HS-27A (cell line): ENCODE measurements around the gene GAK.

Source experiments
- DNase-seq: peaks from one replicate; pipeline ENCODE4 v3.0.0-alpha.2; 2012; ENCODE audit warnings: low read depth, missing footprints

The GAK gene

DNA sequence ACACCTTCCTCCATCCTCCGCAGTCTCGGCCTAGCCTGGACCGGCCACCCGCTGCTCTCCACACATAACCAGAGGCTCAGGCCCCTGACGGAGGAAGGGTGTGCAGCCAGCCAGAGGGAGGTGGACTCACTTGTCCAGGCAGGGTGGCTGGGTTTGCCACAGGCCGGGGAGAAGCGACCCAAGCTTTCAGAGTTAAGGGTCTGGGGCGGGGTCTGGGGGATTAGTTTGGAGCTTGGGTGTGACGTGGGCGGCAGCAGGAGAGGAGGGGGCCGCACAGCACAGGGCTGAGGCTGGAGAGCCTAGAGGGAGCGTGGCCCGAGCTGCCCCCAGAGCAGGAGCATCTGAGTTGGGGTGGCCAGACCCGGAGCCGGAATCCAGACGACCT lies 83.8 kb downstream of the GAK start:
- DNase-seq = no peak

DNA sequence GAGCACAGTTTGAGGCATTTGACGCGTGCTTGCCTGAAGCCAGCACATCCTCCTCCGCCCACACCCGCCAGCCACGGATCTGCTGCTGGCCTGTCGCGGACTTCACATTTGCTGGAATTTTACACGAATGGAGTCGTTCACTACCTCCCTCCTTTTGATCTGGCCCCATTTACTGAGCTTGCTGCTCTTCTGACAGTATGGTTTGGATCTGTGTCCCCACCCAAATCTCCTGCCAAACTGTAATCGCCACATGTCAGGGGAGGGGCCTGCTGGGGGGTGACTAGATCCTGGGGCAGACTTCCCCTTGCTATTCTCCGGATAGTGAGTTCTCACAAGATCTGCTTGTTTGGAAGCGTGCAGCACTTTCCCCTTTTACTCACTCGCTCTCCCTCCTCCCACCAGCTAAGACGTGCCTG lies 86.3 kb downstream of the GAK start:
- DNase-seq = no peak

DNA sequence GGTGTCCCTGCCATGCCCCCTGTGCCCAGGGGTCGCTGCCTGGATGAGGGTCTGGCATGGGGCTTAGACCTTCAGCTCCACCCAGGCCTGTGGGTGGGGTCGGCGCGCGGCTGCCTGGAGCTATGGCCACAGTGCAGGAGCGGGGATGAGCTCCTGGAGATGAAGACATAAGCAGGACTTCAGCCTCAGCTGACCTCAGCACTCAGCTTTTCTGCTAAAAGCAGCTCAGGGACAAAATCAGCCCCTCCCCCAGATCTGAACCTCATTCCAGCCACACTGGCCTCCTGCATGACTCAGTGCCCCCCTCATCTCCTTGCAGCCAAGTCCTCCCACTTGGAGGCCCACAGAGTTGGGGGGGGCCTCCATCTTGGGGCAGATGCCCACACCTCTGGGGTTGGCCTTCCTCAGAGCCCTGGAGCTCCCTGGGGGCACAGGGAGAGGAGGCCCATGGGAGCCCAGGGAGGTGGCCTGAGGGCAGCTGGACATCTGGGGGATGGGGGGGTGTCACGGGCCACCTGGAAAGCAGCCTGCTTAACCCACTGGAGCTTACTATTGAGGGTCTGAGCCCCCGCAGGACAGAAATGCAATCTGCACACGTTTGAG lies 86.8 kb downstream of the GAK start:
- DNase-seq = no peak

DNA sequence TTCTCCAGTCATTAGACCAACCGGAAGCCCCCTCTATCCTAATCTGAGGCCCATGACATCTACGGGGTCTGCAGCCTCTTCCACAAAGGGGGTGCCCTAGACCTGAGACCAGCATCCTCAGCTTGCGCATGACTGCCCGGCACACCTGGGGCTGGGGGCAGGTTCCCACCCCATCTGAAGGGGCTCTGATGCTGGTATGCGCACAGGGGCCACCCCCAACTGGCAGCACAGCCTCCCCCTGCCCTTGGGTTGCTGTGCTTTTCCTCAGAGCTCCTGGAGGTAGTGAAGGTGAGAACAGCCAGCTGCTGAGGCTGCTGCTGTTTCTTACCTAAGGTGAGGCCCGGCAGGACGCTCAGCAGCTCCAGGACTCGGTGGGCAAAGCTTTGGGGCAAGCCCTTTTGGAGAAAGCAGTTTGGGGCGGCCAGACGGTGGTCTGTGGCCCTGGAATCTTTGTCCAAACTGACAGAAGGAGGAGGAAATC lies 87.3 kb downstream of the GAK start:
- DNase-seq = no peak

- DNase-seq = no peak
These were observed 92.3 kb downstream of the GAK start for GRCh38 chr4:839675-840443.

GRCh38 chr4:837772-838171 lies 94.3 kb downstream of the GAK start:
- DNase-seq = no peak

- DNase-seq = no peak
These were observed 95.3 kb downstream of the GAK start for GRCh38 chr4:836750-837301.

DNA sequence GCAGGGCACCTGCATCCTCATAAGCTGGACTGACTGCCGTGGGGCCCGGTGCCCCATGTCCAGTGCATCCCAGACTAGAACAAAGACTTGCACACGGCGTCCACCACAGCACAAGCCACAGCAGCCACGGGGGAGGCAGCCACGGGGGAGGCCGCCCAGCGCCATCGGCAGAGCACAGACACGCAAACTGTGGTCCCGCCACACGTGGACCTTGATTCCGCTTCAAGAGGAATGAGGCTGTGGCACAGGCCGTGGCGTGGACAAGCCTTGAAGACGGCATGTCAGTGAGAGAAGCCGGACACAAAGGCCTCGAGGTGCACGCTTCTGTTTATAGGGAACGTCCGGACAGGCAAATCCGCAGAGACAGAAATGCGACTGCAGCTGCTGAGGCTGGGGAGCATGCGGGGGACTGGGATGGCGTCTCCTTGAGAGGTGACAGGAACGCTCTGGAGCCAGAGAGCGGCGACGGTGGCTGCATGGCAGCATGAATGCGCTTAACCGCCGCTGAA lies 96.1 kb downstream of the GAK start:
- no peak for DNase-seq

GRCh38 chr4:835148-836002 lies 96.7 kb downstream of the GAK start:
- no peak for DNase-seq

GRCh38 chr4:834368-835147 lies 97.6 kb downstream of the GAK start:
- DNase-seq = no peak

- no peak for DNase-seq
These were observed 98.3 kb downstream of the GAK start for GRCh38 chr4:833731-834367.

DNA sequence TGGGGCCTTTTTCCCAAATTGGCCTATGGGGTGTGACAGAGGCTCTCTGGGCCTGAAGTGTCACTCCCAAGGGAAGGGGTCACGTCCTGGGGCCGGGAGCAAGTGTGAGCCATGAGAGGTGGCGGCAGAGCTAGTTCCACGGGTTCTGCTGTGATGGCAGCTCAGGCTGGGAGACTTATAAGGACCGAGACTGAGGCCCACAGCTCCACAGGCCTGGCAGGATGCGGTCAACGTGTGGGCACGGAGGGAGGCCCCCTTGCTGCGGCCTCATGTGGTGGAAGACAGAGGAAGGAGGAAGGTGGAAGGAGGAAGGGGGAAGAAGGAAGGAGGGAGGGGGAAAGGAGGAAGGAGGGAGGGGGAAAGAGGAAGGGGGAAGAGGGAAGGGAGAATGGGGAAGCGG lies 99.0 kb downstream of the GAK start:
- no peak for DNase-seq

GRCh38 chr4:832536-832935 lies 99.6 kb downstream of the GAK start:
- DNase-seq = no peak

GRCh38 chr4:832108-832507 lies 100.0 kb downstream of the GAK start:
- no peak for DNase-seq

DNA sequence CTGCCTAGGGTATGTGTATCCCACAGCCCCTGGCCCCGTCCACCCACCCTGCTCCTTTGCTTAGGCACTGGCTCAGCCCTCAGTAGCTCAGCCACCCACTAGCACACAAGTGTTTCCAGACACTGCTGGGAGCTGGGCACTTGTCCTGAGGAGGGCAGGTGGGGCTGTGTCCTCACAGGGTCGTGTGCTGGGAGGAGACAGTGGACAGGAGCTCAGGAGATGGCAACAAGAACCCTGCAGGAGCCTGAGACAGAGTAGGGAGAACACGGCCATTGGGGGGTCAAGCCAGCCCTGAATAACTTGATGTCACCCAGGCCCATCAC lies 100.7 kb downstream of the GAK start:
- no peak for DNase-seq

GRCh38 chr4:830601-831482 lies 101.3 kb downstream of the GAK start:
- DNase-seq = no peak

- DNase-seq = no peak
These were observed 102.1 kb downstream of the GAK start for GRCh38 chr4:829761-830600.

- DNase-seq = no peak
These were observed 102.8 kb downstream of the GAK start for GRCh38 chr4:829291-829690.

GRCh38 chr4:828641-829271 lies 103.4 kb downstream of the GAK start:
- no peak for DNase-seq
